Activated CD4-positive, alpha-beta T cell treated with anti-CD3 and anti-CD28 coated beads for 36 hours (primary cell): ENCODE data around the gene TRIP13. TPM values are rescaled to one million over a fixed set of nuclear protein-coding genes. Genes with fewer than 3 reads are reported as not detected.

Experiments used
- ATAC-seq: fragments of 200-7000 bp; cut with Tn5 transposase; one replicate; pipeline ENCODE4 v1.10.0; 2021; ENCODE audit warnings: mild to moderate bottlenecking, moderate library complexity
- CTCF ChIA-PET: fragments of 350-600 bp; sonication (Branson Sonifier 250); formaldehyde crosslinking; loops from one replicate; lab custom pipeline; 2021; ENCODE audit warnings: antibody characterized with exemption; lab: Charles Lee
- POLR2A ChIA-PET: fragments of 350-600 bp; sonication (Branson Sonifier 250); formaldehyde crosslinking; loops from one replicate; lab custom pipeline; 2021; ENCODE audit warnings: antibody characterized with exemption, inconsistent platforms; lab: Charles Lee
- DNase-seq: peaks from one replicate; pipeline ENCODE4 v3.0.0-alpha.2; 2020
- H3K27ac Mint-ChIP-seq: one replicate; pipeline ENCODE4 v1.8.0; 2021; ENCODE audit warnings: mixed read lengths
- H3K27me3 Mint-ChIP-seq: one replicate; pipeline ENCODE4 v1.8.0; 2021; ENCODE audit warnings: mixed read lengths
- H3K36me3 Mint-ChIP-seq: one replicate; pipeline ENCODE4 v1.8.0; 2021; ENCODE audit warnings: low read depth, mixed read lengths
- H3K4me1 Mint-ChIP-seq: one replicate; pipeline ENCODE4 v1.8.0; 2021; ENCODE audit warnings: mixed read lengths
- H3K4me3 Mint-ChIP-seq: one replicate; pipeline ENCODE4 v1.8.0; 2021; ENCODE audit warnings: mild to moderate bottlenecking, moderate library complexity, mixed read lengths
- H3K9me3 Mint-ChIP-seq: one replicate; pipeline ENCODE4 v1.8.0; 2021; ENCODE audit warnings: low read depth, mixed read lengths
- intact Hi-C, 2 experiments: fragments of 100-400 bp; cut with DNase I in 1 of 2; cut with micrococcal nuclease in 1 of 2; formaldehyde crosslinking; loops; one replicate each; pipeline versions ENCODE4 v1.14.2 to v1.15.1; 2022 to 2024; cut with DNase I, micrococcal nuclease
- total RNA-seq, 2 experiments: library from RNA; stranded (reverse); gene quantifications; one replicate each; pipeline ENCODE4 v1.2.3, GENCODE V29; 2021

TRIP13 gene
- total RNA-seq, 2 experiments from 2014 or later, result 34.4 to 34.7 TPM

- no peak for ATAC-seq
- intact Hi-C loops, result no loop called here
- H3K4me1 Mint-ChIP-seq, result peaks cover 16% of the 10 kb centered on the region
- DNase-seq, result no peak
- H3K27me3 Mint-ChIP-seq, result no peaks in the 10 kb centered on the region
- peaks cover 67% of the 10 kb centered on the region for H3K36me3 Mint-ChIP-seq
- ChIA-PET CTCF (no interaction called here), POLR2A (no interaction called here)
- no peak overlapping the region for H3K27ac Mint-ChIP-seq
- H3K9me3 Mint-ChIP-seq, result peaks cover 11% of the 10 kb centered on the region
- H3K4me3 Mint-ChIP-seq, result no peak overlapping the region
Measured at GRCh38 chr5:880816-881550, 11.7 kb upstream of the TRIP13 start.

- no peak for DNase-seq
- CTCF ChIA-PET, result no interaction called here
- ATAC-seq, result no peak
Measured at GRCh38 chr5:881551-881935, 11.1 kb upstream of the TRIP13 start.

GRCh38 chr5:882253-883183 lies 10.2 kb upstream of the TRIP13 start:
- intact Hi-C loops, result no loop called here
- POLR2A ChIA-PET, result no interaction called here
- H3K4me3 Mint-ChIP-seq, result peak overlapping the region; percentile 63
- H3K4me1 Mint-ChIP-seq, result peaks cover 16% of the 10 kb centered on the region
- CTCF ChIA-PET, result interaction anchor here (0.6 kb wide), 1 partner anchor 662 kb away, joined by 3 read pairs; no protein-coding TSS in a partner anchor
- no peaks in the 10 kb centered on the region for H3K27me3 Mint-ChIP-seq
- H3K9me3 Mint-ChIP-seq, result peaks cover 11% of the 10 kb centered on the region
- H3K36me3 Mint-ChIP-seq, result peaks cover 74% of the 10 kb centered on the region
- peak overlapping the region; percentile 75 for H3K27ac Mint-ChIP-seq
- DNase-seq, result no peak
- no peak for ATAC-seq

More at GRCh38 chr5:881551-881935, 11.1 kb upstream of the TRIP13 start:
- intact Hi-C loops, result no loop called here
- peaks cover 11% of the 10 kb centered on the region for H3K9me3 Mint-ChIP-seq
- POLR2A ChIA-PET, result no interaction called here
- H3K4me1 Mint-ChIP-seq, result peaks cover 16% of the 10 kb centered on the region
- peaks cover 68% of the 10 kb centered on the region for H3K36me3 Mint-ChIP-seq
- H3K27me3 Mint-ChIP-seq, result no peaks in the 10 kb centered on the region
- no peak overlapping the region for H3K27ac Mint-ChIP-seq
- H3K4me3 Mint-ChIP-seq, result no peak overlapping the region

- DNase-seq (no peak), ATAC-seq (no peak)
- Mint-ChIP-seq H3K36me3 (peaks cover 77% of the 10 kb centered on the region), H3K27ac (no peak overlapping the region), H3K27me3 (no peaks in the 10 kb centered on the region), H3K4me1 (peaks cover 19% of the 10 kb centered on the region), H3K9me3 (peaks cover 11% of the 10 kb centered on the region), H3K4me3 (no peak overlapping the region)
- CTCF ChIA-PET, result no interaction called here
- POLR2A ChIA-PET, result no interaction called here
- intact Hi-C loops, result no loop called here
Measured at GRCh38 chr5:883475-884181, 9.1 kb upstream of the TRIP13 start.

- Mint-ChIP-seq H3K4me1 (peaks cover 24% of the 10 kb centered on the region), H3K27ac (no peak overlapping the region), H3K4me3 (no peak overlapping the region), H3K36me3 (peaks cover 85% of the 10 kb centered on the region), H3K27me3 (no peaks in the 10 kb centered on the region), H3K9me3 (peaks cover 11% of the 10 kb centered on the region)
- POLR2A ChIA-PET, result no interaction called here
- ATAC-seq (no peak), DNase-seq (no peak)
- CTCF ChIA-PET, result no interaction called here
- intact Hi-C loops, result no loop called here
Measured at GRCh38 chr5:884345-885126, 8.1 kb upstream of the TRIP13 start.

GRCh38 chr5:885127-885442 lies 7.6 kb upstream of the TRIP13 start:
- intact Hi-C loops, result no loop called here
- no peaks in the 10 kb centered on the region for H3K27me3 Mint-ChIP-seq
- POLR2A ChIA-PET, result no interaction called here
- H3K4me1 Mint-ChIP-seq, result peaks cover 30% of the 10 kb centered on the region
- H3K36me3 Mint-ChIP-seq, result peaks cover 89% of the 10 kb centered on the region
- CTCF ChIA-PET, result no interaction called here
- H3K4me3 Mint-ChIP-seq, result no peak overlapping the region
- H3K27ac Mint-ChIP-seq, result no peak overlapping the region
- peaks cover 11% of the 10 kb centered on the region for H3K9me3 Mint-ChIP-seq
- DNase-seq (no peak), ATAC-seq (no peak)

- no peaks in the 10 kb centered on the region for H3K27me3 Mint-ChIP-seq
- CTCF ChIA-PET, result no interaction called here
- H3K4me1 Mint-ChIP-seq, result peaks cover 34% of the 10 kb centered on the region
- no peak for DNase-seq
- no peak overlapping the region for H3K4me3 Mint-ChIP-seq
- no peak for ATAC-seq
- POLR2A ChIA-PET, result no interaction called here
- H3K36me3 Mint-ChIP-seq, result peaks cover 93% of the 10 kb centered on the region
- H3K9me3 Mint-ChIP-seq, result peaks cover 11% of the 10 kb centered on the region
- H3K27ac Mint-ChIP-seq, result no peak overlapping the region
- intact Hi-C loops, result no loop called here
Measured at GRCh38 chr5:885529-885928, 7.2 kb upstream of the TRIP13 start.

GRCh38 chr5:886036-886435 lies 6.6 kb upstream of the TRIP13 start:
- intact Hi-C loops, result no loop called here

GRCh38 chr5:886716-887325 lies 5.9 kb upstream of the TRIP13 start:
- Mint-ChIP-seq H3K36me3 (peaks cover 90% of the 10 kb centered on the region), H3K4me3 (no peak overlapping the region), H3K27me3 (no peaks in the 10 kb centered on the region), H3K27ac (no peak overlapping the region), H3K9me3 (peaks cover 11% of the 10 kb centered on the region), H3K4me1 (peaks cover 44% of the 10 kb centered on the region)
- POLR2A ChIA-PET, result no interaction called here
- intact Hi-C loops, result no loop called here
- CTCF ChIA-PET, result no interaction called here
- no peak for ATAC-seq
- DNase-seq, result no peak

More at GRCh38 chr5:886036-886435, 6.6 kb upstream of the TRIP13 start:
- Mint-ChIP-seq H3K9me3 (peaks cover 11% of the 10 kb centered on the region), H3K36me3 (peaks cover 92% of the 10 kb centered on the region), H3K27me3 (no peaks in the 10 kb centered on the region), H3K27ac (no peak overlapping the region), H3K4me3 (no peak overlapping the region), H3K4me1 (peaks cover 39% of the 10 kb centered on the region)
- DNase-seq (no peak), ATAC-seq (no peak)
- ChIA-PET CTCF (no interaction called here), POLR2A (no interaction called here)

GRCh38 chr5:887947-888637 lies 4.6 kb upstream of the TRIP13 start:
- intact Hi-C loops, result no loop called here
- Mint-ChIP-seq H3K36me3 (peaks cover 80% of the 10 kb centered on the region), H3K9me3 (peaks cover 4% of the 10 kb centered on the region), H3K27me3 (no peaks in the 10 kb centered on the region), H3K4me1 (peaks cover 32% of the 10 kb centered on the region), H3K27ac (no peak overlapping the region), H3K4me3 (no peak overlapping the region)
- ChIA-PET CTCF (interaction anchor here (1.0 to 1.7 kb wide), 2 partner anchors 14 to 25 kb away, joined by 3 to 4 read pairs; no protein-coding TSS in a partner anchor), POLR2A (interaction anchor here (0.6 kb wide), 1 partner anchor 639 kb away, joined by 4 read pairs; no protein-coding TSS in a partner anchor)
- ATAC-seq (no peak), DNase-seq (no peak)
